WTC11 (cell line): ENCODE measurements around the gene MREG. TPM values are rescaled to one million over a fixed set of nuclear protein-coding genes. Genes with fewer than 3 reads are reported as not detected.

ENCODE experiments used
- ATAC-seq: fragments of 200-7000 bp; cut with Tn5 transposase; 2 replicates; pipeline ENCODE4 v1.10.0; 2021; ENCODE audit warnings: mild to moderate bottlenecking, moderate library complexity
- CTCF ChIA-PET: fragments of 300-600 bp; sonication (Branson Sonifier 250); formaldehyde crosslinking; loops from one replicate; lab custom pipeline; 2021; ENCODE audit warnings: antibody characterized with exemption; lab: Charles Lee
- POLR2A ChIA-PET: fragments of 350-600 bp; sonication (Branson Sonifier 250); formaldehyde crosslinking; loops from one replicate; lab custom pipeline; 2021; ENCODE audit warnings: antibody characterized with exemption; lab: Charles Lee
- DNase-seq: peaks from one replicate; pipeline ENCODE4 v3.0.0; 2021; ENCODE audit warnings: low spot score
- H3K27ac Mint-ChIP-seq: 2 replicates; pipeline ENCODE4 v1.8.0; 2021; ENCODE audit warnings: mixed read lengths
- H3K27me3 Mint-ChIP-seq: 2 replicates; pipeline ENCODE4 v1.8.0; 2021; ENCODE audit warnings: low read depth, mild to moderate bottlenecking, moderate library complexity, mixed read lengths
- H3K36me3 Mint-ChIP-seq: 2 replicates; pipeline ENCODE4 v1.8.0; 2021; ENCODE audit warnings: mixed read lengths
- H3K4me1 Mint-ChIP-seq: 2 replicates; pipeline ENCODE4 v1.8.0; 2022; ENCODE audit warnings: mixed read lengths
- H3K4me3 Mint-ChIP-seq: 2 replicates; pipeline ENCODE4 v1.8.0; 2021; ENCODE audit warnings: mild to moderate bottlenecking, moderate library complexity, mixed read lengths
- H3K9me3 Mint-ChIP-seq: 2 replicates; pipeline ENCODE4 v1.8.0; 2021; ENCODE audit warnings: mixed read lengths
- ATF1 ChIP-seq: sonication (generic); formaldehyde crosslinking; IDR thresholded peaks from 2 replicates; pipeline ENCODE4 v1.8.1; 2023; ENCODE audit warnings: mild to moderate bottlenecking, moderate library complexity, missing genetic modification reagents
- ATF2 ChIP-seq: sonication (generic); formaldehyde crosslinking; IDR thresholded peaks from 2 replicates; pipeline ENCODE4 v1.8.1; 2022; ENCODE audit warnings: low read depth, missing genetic modification reagents, borderline replicate concordance
- CREM ChIP-seq: sonication (generic); formaldehyde crosslinking; IDR thresholded peaks from 2 replicates; pipeline ENCODE4 v1.8.1; 2022; ENCODE audit warnings: mild to moderate bottlenecking, missing genetic modification reagents, moderate library complexity
- E2F4 ChIP-seq: sonication (generic); formaldehyde crosslinking; IDR thresholded peaks from 2 replicates; pipeline ENCODE4 v1.8.1; 2022; ENCODE audit warnings: low read depth, mild to moderate bottlenecking, moderate library complexity, missing genetic modification reagents, borderline replicate concordance
- FOXK1 ChIP-seq: sonication (generic); formaldehyde crosslinking; IDR thresholded peaks from 2 replicates; pipeline ENCODE4 v1.8.0; 2022; ENCODE audit warnings: mild to moderate bottlenecking, moderate library complexity, missing genetic modification reagents
- FOXP1 ChIP-seq: sonication (generic); formaldehyde crosslinking; IDR thresholded peaks from 2 replicates; pipeline ENCODE4 v1.8.0; 2022; ENCODE audit warnings: missing genetic modification reagents, mild to moderate bottlenecking, moderate library complexity, borderline replicate concordance
- GTF2I ChIP-seq: fragments of 250-450 bp; sonication (Bioruptor Pico); conservative IDR thresholded peaks from 2 replicates; pipeline ENCODE4 v1.4.0; 2021; ENCODE audit warnings: mild to moderate bottlenecking
- KAT7 ChIP-seq: sonication (generic); formaldehyde crosslinking; IDR thresholded peaks from 2 replicates; pipeline ENCODE4 v1.8.1; 2023; ENCODE audit warnings: missing genetic modification reagents, mild to moderate bottlenecking, borderline replicate concordance
- MYBL2 ChIP-seq: sonication (generic); formaldehyde crosslinking; IDR thresholded peaks from 2 replicates; pipeline ENCODE4 v1.8.1; 2023; ENCODE audit warnings: mild to moderate bottlenecking, moderate library complexity, missing genetic modification reagents
- NFATC4 ChIP-seq: fragments of 250-450 bp; sonication (Bioruptor Pico); IDR thresholded peaks from 2 replicates; pipeline ENCODE4 v1.9.0; 2021; ENCODE audit warnings: mild to moderate bottlenecking
- PRRX2 ChIP-seq: fragments of 250-450 bp; sonication (Bioruptor Pico); IDR thresholded peaks from 2 replicates; pipeline ENCODE4 v1.8.0; 2021; ENCODE audit warnings: mild to moderate bottlenecking
- RORB ChIP-seq: fragments of 250-450 bp; sonication (Bioruptor Pico); IDR thresholded peaks from 2 replicates; pipeline ENCODE4 v1.9.0; 2021; ENCODE audit warnings: mild to moderate bottlenecking
- TP53 ChIP-seq: sonication (generic); formaldehyde crosslinking; IDR thresholded peaks from 2 replicates; pipeline ENCODE4 v1.8.1; 2023; ENCODE audit warnings: mild to moderate bottlenecking, missing genetic modification reagents
- ZBTB21 ChIP-seq: sonication (generic); formaldehyde crosslinking; IDR thresholded peaks from 2 replicates; pipeline ENCODE4 v1.8.1; 2023; ENCODE audit warnings: mild to moderate bottlenecking, missing genetic modification reagents, borderline replicate concordance
- ZNF281 ChIP-seq: sonication (generic); formaldehyde crosslinking; IDR thresholded peaks from 2 replicates; pipeline ENCODE4 v1.8.0; 2023; ENCODE audit warnings: mild to moderate bottlenecking, missing genetic modification reagents
- ZNF532 ChIP-seq: fragments of 250-450 bp; sonication (Bioruptor Pico); IDR thresholded peaks from 2 replicates; pipeline ENCODE4 v1.9.0; 2021; ENCODE audit warnings: mild to moderate bottlenecking, borderline replicate concordance
- ZNF671 ChIP-seq: fragments of 250-450 bp; sonication (Bioruptor Pico); IDR thresholded peaks from 2 replicates; pipeline ENCODE4 v1.8.0; 2021; ENCODE audit warnings: mild to moderate bottlenecking
- total RNA-seq: library from RNA; stranded (reverse); gene quantifications from 3 replicates; pipeline ENCODE4 v1.2.3, GENCODE V29; 2021
- TF ChIP-seq, protein P1 (sequence below): fragments of 250-450 bp; sonication (Bioruptor Pico); IDR thresholded peaks from 2 replicates; pipeline ENCODE4 v2.1.2; 2022; ENCODE audit warnings: mild to moderate bottlenecking, moderate library complexity
- TF ChIP-seq, protein P2 (sequence below): fragments of 250-450 bp; sonication (Bioruptor Pico); conservative IDR thresholded peaks from 2 replicates; pipeline ENCODE4 v1.9.0; 2021; ENCODE audit warnings: mild to moderate bottlenecking

Gene MREG
- total RNA-seq, 1 experiment from 2014 or later = 23.8 TPM

- H3K4me3 Mint-ChIP-seq = no peak overlapping the region
- H3K36me3 Mint-ChIP-seq = peaks cover 4% of the 10 kb centered on the region
- DNase-seq = no peak
- ChIA-PET CTCF (interaction anchor here (1.4 kb wide), 1 partner anchor 9 kb away, joined by 4 read pairs; no protein-coding TSS in a partner anchor), POLR2A (no interaction called here)
- ATAC-seq = no peak
- no peaks in the 10 kb centered on the region; the same call in 1 of the 2 replicates for H3K9me3 Mint-ChIP-seq
- no peaks in the 10 kb centered on the region; the same call in 1 of the 2 replicates for H3K27me3 Mint-ChIP-seq
- H3K27ac Mint-ChIP-seq = no peak overlapping the region
- no peak for TF ChIP-seq ZNF671 (CRISPR knock-in tag)
- no peak for TF ChIP-seq FOXK1
- no peak for TF ChIP-seq FOXP1 (CRISPR knock-in tag)
- no peak for TF ChIP-seq ZNF281 (CRISPR knock-in tag)
- TF ChIP-seq TP53 (CRISPR knock-in tag) = no peak
- no peak for TF ChIP-seq RORB (CRISPR knock-in tag)
- TF ChIP-seq ZBTB21 = no peak
- no peak for TF ChIP-seq CREM
- no peak for TF ChIP-seq NFATC4
- TF ChIP-seq ATF1 = no peak
- TF ChIP-seq KAT7 (CRISPR knock-in tag) = no peak
- no peak for TF ChIP-seq MYBL2 (CRISPR knock-in tag)
- no peak for TF ChIP-seq ATF2 (CRISPR knock-in tag)
- TF ChIP-seq E2F4 (CRISPR knock-in tag) = no peak
- TF ChIP-seq, protein P1, sequence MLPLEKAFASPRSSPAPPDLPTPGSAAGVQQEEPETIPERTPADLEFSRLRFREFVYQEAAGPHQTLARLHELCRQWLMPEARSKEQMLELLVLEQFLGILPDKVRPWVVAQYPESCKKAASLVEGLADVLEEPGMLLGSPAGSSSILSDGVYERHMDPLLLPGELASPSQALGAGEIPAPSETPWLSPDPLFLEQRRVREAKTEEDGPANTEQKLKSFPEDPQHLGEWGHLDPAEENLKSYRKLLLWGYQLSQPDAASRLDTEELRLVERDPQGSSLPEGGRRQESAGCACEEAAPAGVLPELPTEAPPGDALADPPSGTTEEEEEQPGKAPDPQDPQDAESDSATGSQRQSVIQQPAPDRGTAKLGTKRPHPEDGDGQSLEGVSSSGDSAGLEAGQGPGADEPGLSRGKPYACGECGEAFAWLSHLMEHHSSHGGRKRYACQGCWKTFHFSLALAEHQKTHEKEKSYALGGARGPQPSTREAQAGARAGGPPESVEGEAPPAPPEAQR (CRISPR knock-in tag) = no peak
- TF ChIP-seq, protein P2, sequence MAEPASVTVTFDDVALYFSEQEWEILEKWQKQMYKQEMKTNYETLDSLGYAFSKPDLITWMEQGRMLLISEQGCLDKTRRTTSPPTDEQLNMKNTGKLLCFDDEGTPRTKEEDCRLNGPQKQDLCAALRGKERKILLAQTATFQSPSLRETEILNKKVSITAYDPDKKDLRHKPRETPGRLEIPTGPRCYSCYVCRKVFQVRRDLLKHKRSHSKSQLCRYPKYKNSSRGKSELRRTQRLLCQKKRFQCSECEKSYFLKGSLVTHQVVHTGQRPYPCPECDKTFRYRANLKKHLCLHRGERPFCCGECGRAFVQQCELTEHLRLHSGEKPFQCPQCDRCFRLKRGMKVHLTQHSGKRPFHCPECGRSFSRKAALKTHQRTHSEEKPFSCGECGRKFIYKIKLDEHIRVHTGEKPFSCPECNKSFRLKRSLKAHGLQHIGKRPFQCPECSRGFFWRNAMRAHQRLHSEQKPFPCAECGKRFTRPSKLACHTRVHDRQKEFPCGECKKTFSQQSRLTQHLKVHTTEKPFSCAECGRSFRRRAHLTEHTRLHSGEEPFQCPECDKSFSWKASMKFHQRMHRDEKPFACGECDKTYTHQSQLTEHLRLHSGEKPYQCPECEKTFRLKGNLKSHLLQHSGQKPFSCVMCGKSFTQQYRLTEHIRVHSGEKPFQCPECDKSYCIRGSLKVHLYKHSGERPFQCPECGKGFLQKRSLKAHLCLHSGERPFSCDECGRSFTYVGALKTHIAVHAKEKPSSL (CRISPR knock-in tag) = no peak
- TF ChIP-seq PRRX2 (CRISPR knock-in tag) = no peak
- TF ChIP-seq ZNF532 (CRISPR knock-in tag) = no peak
- TF ChIP-seq GTF2I = no peak
- peaks cover 22% of the 10 kb centered on the region for H3K4me1 Mint-ChIP-seq
Measured at GRCh38 chr2:216014006-216014405, 655 bp upstream of the MREG start.
